SK-N-SH (cell line): ENCODE results near the gene RDH14.

ENCODE experiments used
- CTCF ChIP-seq: fragments of 200-600 bp; sonication (generic); IDR thresholded peaks from 2 replicates; pipeline ENCODE4 v1.6.1; 2017; ENCODE audit warnings: antibody characterized with exemption, mild to moderate bottlenecking, moderate library complexity
- GATA2 ChIP-seq: sonication (generic); formaldehyde crosslinking; IDR thresholded peaks from 2 replicates; pipeline ENCODE4 v1.5.0; 2020; ENCODE audit warnings: mild to moderate bottlenecking, missing genetic modification reagents
- MEF2A ChIP-seq: IDR thresholded peaks from 2 replicates; pipeline ENCODE4 v1.4.0; 2012; ENCODE audit warnings: low read depth, borderline replicate concordance
- NRF1 ChIP-seq: IDR thresholded peaks from 2 replicates; pipeline ENCODE4 v1.6.1; 2012; ENCODE audit warnings: low read depth, mild to moderate bottlenecking, low read length
- POLR2AphosphoS5 ChIP-seq: IDR thresholded peaks from 2 replicates; pipeline ENCODE4 v1.6.1; 2012; ENCODE audit warnings: low read depth, low read length

DNA sequence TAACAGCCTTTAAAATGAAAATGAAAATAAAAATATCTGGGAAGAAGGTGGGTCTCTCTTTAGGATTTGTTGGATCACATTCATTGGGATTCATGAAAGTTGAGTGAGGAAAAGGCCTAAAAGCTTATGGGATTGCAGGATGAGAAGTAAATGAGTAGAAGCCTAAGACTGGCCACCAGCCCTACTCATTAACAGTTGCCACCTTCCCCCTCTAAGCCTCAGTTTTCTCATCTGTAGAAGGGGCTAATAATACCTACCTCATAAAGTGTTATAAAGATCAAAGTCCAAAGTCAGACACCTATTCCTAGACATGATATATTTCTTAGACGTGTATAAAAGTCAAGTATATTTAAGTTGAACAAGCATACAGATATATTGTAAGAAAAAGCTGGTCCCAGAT, 23.8 kb downstream of the RDH14 start:
- no peak for TF ChIP-seq MEF2A
- TF ChIP-seq NRF1, result no peak
- no peak for TF ChIP-seq POLR2AphosphoS5
- TF ChIP-seq GATA2 (CRISPR knock-in tag), result no peak
- TF ChIP-seq CTCF, result no peak
